NCI-H1694 treated with DMSO at 0.1 percent for 48 hours (cell line): ENCODE results near the gene NR4A1.
A peak's percentile ranks its signal among the peaks of the same experiment; 100 is the strongest.

ENCODE experiments used
- DNase-seq: peaks from one replicate; lab custom pipeline; 2025; lab: John Stamatoyannopoulos, UW

Gene NR4A1

DNA sequence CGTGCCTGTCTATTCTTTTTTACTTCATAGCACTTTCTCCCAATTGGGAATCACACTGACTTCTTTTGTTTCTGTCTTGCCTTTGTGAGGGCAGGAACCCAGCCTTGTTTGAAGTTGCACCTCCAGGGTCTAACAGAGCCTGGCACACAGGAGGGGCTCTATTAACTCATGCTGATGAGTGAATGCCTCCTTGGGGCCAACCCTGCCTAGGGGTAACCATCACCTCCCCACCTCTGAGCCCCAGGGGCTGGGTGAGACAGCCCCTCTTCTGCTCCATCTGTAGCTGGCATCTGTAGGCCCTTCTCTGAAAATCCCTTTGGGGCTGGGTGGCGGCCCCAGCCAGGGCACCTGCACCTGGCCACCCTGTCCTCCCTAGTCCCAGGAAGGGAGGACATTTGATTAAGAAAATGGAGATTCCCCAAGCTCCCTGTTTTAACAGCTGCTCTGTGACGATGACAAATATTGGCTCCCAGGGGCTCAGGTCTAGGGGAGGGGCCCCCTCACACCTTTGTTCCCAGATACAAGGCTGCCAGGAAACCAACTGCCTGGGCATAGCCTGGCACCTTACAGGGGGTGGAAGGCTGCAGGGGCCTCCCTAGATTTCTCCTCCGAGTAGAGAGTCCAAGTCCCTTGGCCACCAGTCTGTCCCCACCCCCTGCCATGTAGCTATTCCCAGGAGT lies 32.7 kb upstream of the NR4A1 start:
- DNase-seq = no peak

DNA sequence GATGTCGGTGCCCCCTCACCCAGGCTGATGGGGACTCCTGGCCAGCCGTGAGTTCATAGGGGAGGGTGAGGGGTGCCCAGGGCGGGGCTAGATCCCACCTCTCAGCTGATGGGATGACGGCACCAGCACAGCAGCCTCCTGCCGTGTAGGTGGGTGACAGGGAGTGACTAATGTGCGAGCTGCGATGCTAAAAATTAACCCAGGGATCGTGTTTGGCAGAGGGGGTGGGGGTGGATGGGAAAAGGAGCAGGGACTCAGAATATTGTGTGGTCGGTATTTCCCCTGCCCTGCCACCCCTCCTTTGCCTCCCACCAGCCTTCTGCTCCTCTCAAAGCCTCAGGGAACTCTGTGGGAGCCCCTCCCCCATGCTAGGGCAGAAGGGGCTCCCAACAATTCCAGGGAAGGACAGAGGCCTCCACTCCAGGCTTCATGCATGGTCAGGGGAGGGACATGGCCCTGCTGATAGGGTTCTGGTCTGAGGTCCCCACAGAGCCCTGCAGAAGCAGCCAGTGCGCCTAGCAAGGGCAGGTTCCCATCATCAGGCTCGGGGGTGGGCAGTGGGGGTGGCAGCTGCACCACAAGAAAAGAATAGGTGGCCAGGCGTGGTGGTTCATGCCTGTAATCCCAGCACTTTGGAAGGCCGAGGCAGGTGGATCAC lies 32.0 kb upstream of the NR4A1 start:
- no peak for DNase-seq

DNA sequence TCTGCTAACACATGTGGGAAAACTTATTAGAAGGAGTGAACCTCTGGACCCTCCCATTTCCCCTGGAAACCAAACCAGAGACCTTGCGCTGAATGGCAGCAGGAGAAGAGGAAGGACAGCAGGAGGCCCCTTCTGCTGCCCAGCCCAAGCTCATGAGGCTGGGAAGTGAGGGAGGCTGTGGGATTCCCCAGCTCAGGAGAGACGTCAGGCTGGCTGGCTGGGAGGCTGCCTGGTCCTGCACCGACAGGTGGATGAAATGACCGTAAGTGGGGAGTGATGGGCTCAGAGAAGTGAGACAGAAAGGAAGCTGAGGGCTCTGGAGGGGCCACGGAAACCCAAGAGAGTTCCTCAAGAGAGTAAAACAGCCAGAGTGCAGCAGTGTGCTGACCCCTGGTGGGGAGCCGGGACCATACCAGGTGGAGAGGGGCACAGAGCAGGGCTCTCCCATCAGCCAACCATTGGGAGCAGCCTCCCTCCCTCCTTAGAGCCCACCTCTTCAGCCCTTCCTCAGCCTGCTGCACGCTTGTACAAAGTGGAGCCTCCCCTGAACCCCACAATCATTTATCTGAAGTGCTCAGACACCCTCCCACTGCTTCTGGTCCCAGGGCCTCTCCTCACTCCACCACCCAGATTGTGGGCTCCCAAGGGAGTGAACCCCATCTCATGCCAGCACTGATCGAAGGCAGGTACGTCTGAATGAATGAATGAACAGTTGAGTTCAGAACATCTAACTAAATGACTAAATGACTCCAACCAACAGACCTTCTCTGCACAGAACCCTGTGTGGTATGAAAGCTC lies 30.5 kb upstream of the NR4A1 start:
- peak; percentile 58 for DNase-seq

DNA sequence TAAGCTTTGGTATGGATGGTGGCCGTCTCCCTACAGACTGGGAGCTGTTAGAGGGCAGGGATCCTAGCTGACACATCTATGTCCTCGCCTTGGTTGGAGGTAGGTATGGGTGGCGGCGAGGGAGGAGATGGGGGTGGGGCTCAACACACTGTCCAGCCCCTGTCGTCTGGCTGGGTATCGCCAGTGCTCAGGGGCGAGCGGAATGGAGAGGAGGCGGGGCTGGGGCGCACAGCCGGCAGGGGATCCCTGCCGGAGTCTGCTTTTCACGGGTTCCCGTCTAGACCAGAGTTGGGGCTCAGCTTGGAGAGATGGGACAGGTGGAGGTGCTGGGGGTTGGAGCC lies 28.4 kb upstream of the NR4A1 start:
- DNase-seq = no peak

DNA sequence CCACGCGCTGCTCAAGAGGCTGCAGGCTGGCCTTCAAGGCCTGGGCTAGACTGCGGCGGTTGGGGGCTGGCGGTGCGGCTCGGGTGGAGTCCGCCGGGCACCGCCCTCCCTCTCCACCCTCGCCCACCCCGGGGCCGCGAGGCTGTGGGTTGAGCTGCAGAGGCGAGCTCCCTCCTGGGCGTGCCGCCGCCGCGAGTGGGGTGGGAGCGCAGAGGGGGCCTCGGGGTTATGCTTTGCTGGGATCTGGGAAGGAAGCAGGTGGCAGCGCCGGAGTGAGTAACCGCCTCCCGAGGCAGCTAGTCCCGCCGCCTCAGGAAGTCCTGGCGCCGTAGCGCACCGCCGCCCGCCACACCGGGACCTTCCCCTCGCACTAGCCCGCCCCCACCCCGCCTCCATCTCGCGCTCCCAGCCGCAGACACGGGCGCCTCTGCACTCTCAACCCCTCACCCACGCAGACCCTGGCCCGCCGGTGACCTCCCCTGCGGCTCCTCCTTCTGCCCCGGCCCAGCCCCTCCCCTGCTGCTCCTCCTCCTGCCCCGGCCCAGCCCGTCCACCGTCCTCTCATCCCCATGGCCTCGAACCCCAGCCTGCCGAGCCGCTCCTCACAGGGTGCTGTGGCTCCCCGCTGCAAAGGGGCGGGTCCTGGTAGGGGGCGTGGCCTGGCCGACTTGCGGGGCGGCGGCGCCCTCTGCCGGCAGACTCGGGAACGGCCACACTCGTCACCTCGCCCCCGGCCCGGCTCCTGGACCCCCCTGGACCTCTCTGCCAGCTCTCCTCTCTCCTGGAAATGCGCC lies 27.9 kb upstream of the NR4A1 start:
- DNase-seq = peak; percentile 32

DNA sequence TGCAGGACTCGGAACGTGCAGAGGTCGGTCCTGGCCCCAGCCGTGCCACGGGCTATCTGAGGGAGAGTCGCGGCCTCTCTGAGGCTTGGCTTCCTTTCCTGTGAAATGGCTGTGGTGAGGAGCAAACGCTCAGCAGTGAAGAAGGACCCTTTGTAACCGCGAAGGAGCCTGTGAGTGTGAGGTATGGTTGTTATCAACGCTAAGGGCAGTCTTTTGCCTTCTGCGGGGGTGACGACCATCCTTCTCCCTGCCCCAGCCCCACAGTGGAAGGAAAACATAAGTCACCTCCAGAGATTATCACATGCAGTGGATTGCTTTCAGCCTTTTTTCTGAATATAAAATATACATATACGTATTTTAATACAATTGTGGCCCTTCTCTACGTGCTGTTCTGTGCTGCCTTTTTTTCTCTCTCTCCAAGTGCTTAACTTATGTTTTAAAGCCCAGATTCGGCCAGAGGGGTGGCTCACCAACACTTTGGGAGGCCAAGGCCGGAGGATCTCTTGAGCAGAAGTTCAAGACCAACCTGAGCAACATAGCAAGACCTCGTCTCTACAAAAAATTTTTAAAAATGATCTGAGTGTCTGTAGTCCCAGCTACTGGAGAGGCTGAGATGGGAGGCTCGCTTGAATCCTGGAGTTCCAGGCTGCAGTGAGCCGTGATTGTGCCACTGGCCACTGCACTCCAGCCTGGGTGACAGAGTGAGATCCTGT lies 27.1 kb upstream of the NR4A1 start:
- no peak for DNase-seq

DNA sequence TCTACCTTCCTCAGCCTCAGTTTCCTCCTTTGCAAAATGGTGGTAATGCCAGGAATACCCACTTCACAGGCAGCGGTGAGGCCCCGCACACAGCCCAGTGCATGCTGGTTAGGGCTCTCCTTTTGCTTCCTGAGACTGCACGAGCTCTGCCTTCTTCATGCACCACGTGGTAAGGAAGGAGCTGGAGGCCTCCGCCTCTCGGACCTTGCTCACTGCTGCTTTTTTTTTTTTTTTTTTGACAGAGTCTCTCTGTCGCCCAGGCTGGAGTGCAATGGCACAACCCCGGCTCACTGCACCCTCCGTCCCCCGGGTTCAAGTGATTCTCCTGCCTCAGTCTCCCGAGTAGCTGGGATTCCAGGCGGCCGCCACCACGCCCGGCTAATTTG lies 26.4 kb upstream of the NR4A1 start:
- DNase-seq = no peak

DNA sequence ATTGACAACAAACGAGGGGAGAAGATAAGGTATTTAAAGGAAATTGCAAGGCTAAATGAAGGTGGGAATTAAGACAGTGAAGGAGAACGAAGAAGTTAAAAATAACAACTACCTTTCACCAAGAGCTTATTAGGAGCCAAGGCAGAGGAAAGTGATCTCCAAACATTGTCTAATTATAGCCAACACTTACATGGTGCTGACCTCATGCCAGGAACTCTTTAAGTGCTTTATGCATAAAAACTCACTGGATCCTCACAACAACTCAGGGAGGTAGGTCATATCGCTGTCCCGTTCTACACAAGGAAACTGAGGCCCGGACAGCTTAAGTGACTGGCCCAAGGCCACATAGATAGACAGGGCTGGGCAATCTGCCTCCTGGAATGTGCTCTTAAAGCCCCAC lies 25.0 kb upstream of the NR4A1 start:
- no peak for DNase-seq

DNA sequence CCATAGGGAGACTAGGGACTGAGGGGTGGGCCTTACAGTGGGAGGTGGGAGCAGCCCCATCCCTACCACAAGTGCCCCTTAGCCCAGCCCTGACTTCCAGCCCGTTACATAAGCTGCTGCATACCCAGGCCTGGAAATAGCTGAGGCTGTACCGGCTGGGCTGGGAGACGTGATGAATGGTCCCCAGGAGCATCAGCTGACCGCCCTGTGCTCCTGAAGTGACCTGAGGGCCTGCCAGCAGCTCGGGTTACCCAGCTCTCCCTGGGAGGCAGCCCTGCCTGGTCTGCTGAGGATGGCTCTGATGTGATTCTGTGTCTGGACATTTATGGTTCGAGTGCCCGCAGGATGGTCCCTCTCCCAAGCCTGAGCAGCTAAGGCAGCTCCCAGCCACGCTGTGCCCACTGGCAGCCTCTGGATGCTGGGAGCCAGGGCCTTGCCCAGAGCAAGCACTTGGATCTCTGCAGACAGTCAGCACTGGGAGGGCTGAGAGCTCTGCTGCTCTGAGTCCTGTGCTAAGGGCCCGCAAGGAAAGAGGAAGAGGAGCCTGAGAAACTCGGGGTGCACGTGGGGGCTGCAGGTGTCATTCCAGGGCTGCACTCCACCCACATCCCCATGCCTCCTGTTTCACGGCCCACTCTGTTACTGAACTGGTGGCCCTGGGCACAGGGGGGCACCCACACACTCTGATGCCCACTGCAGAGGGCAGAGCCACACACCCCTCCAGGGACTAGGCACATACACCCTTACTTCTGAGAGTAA lies 24.0 kb upstream of the NR4A1 start:
- no peak for DNase-seq

DNA sequence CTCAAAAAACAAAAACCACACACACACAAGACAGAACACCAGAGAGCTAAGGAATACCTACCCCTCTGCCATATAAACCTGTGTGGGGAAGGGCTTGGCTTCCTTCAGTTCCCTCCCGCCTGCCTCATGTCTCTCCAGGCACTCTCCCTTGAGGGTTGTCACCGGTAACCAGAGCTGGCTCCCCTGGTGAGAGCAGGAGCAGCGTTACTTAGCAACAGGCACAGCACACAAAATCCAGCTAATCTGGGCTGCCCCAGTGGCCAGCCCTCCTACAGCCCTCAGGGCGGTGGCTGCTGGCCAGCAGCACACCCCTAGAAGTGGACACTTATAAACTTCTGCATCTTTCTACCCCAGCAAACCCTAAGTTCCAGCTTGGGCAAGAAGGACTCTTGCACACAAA lies 21.6 kb upstream of the NR4A1 start:
- no peak for DNase-seq

DNA sequence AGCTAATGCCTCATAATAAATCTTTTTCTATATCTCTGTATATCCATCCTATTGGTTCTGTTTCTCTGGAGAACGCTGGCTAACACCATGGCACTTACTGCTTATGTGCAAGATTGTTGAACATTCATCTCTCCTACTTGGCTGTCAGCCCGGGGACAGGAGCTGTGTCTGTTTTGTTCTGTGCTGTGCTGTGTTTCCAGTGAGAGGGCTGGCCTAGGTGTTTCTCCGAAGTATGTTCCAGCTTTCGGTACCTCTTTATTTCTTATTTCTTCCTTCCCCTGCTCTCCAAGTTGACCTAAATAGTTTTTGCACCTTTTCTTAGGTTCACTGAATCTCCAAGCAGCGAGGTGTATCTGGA lies 18.8 kb upstream of the NR4A1 start:
- DNase-seq = no peak

DNA sequence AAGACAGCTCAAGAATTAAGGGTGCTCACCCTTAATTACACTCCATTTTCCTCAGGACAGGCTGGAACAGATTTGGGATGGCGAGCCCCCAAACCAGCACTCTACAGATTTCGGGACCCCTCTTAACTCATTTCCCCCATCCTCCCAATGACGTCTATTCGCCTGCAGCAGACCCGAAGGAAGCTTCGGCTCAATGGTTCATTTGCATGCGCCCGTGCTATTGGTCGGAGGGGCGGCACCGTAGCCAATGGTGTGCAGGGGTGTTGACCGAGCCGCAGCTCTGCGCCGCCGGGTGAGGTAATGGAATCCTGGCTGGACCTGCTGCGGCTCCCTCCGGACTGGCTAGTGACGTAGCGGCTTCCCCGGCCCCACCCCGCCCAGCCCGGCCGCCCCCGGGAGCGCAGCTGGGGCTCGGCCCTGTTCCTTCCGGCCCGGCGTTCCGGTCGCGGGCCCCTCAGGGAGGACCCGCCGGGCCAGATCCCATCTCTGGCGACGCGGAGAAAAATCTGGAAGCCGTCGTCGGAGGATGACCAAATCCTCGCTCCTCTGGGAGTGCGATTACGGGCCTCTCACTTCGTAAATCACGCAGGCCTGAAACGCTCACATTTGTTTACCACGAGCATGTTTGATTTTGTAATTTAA lies 18.3 kb upstream of the NR4A1 start:
- DNase-seq = peak; percentile 84

DNA sequence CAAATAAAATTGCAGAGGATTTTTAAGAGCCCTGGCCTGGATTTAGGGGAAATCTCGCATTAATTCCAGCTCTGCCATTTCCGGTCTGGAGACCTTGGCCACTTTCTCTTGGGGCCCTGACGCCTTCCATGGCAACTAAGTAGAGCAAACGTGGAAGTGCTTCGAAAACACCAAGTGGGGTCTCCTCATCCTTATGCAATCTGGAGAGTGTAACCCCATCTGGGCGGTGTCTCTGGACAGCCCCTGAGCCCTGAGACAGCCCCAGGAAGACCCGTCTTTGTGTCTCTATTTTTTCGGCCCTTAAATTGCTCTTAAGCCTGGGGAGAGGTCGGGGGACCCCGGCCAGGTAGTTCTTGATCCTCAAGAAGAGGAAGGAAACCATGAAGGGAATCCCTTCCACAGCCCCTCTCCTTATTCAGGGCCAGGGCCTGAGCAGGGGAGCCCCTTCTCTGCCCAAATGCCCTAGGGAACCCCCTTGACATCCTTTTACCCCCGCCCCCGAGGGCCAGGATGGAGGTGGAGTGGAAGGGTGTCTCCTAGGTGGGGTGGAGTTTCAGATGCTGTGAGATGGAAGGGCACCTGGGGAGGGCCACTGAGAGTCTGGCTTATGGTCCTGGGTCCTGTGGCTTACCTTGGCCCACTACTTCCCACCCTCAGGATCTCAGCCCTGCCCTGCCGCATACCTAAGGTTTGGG lies 17.6 kb upstream of the NR4A1 start:
- DNase-seq = no peak

DNA sequence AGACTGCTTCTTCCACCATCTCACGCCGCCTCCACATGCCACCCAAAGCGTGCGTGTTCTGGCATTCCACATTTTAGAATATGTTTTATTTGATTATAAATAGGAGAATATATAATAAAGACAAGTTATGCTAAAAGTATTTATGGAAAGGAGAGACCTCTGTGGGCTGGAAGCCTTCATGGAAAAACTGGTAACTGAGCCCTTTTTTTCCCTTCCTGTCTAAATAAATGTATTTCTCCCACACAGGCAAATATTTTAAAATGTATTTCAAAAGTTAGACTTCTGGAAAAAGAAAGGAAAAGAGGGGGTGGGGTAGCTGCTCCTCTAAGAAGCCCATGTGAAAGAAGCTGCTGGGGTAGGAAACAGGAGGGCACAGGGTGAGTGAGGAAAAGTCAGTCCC lies 16.1 kb upstream of the NR4A1 start:
- DNase-seq = no peak

DNA sequence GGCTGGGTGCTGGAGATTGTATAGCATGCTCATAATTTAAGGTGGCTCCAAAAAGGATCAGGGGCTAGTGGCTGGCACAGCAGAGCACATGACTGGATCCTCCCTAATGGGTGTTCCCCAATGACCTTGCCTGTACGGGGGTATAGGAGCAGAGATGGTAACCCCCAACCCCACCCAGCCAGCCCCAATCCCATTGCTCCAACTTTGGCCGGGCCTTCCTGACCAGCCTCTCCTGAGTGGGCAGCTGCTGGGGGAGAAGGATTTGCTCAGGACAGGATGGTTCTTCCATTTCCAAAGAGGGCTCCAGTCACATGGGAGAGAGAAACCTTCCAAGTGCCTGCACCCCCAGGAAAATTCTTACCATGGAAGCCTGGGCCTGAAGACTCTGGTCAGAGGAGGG lies 15.3 kb upstream of the NR4A1 start:
- no peak for DNase-seq

DNA sequence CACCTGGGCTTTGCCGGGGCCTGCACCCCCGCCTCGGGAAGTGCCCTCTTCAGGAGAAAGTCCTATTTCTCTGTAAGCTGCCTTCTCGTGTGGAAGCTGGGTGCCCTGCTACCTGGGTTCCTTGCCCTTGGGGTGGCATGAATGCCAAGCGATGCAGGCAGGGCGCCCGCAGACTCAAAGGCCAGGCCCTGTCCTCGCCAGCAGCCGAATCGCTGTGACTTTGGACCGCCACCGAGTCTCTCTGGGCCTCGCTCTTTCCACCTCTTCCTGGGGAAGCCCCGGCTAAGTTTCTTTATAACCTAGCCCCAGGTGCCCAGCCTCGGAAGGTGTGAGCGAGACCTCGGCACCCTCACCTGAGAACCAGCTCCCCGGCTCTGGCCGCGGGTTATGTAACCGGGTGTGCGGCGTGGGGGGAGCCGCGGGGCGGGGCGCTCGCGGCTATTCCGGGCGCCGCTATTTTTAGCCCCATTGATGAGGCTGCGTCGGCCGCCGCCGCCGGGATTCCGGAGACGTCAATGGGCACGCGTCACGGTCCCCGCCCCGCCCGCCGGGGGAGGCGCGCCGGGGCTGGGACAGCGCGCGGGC lies 14.6 kb upstream of the NR4A1 start:
- no peak for DNase-seq

DNA sequence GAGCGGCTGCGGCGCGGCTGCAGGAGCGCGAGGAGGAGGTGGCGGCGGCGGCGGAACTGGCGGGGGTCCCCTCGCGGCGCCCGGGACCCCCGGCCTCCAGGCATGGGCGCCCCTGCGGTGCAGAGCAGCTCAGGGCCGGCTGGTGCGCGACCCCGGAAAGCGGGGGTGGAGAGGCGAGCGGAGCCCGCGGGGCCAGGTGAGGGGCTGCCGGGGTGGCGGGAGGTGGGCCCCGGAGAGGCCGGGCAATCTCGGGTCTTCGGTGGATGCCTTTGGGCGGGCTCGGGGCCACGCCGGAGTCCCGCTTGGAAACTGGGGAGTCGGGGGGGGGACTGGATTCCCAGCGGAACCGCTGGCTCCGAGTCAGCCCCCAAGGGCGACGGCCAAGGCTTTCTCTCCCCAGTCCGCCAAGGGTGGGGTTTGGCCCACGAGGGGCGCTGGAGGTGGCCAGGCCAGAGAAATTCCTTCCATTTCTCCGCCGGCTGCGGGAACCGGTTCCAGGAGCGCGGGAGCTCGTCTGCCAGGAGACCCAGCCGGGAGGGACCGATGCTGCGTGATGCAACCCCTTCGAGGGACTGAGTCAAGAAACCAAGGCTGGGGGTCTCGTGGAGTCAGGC lies 13.9 kb upstream of the NR4A1 start:
- DNase-seq = no peak

DNA sequence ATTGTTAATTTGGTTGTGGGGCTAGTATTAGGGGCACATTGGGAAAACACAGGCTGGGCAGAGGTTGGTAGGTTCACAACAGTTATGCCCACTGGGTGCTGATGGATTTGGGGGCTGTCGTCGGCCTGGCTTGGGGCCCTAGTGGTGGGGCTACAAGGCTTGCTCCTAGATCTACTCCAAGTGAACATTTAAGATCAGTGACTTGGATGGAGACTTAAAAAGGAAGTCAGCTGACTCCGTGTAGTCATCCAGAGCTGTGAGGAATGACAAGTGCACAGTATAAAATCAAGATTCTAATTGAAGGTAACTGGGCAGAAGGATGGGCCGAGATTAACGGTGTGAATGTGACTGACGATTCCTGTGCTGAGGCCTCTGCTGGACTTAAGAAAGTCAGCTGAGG lies 12.8 kb upstream of the NR4A1 start:
- DNase-seq = no peak

DNA sequence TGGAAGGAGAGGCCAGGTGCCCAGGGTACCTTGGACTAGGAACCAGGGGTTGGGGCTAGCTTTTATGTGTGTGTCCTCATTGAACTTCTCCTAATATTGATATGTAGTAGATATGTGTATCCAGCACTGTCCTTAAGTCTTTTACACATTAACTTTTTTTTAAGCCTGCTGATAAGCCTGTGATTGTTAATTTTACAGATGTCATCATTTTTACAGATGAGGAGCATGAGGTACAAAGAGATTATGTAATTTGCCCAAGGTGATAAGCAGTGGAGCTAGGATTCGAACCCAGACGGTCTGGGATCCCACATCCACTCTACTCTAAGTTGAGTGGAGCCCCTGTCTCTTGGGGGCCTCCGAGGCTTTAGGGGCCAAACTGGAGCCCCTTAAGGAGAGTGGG lies 10.2 kb upstream of the NR4A1 start:
- no peak for DNase-seq
